B cell (primary cell): Measurements from ENCODE around the gene MCTP1. TPM values are rescaled to one million over a fixed set of nuclear protein-coding genes. Genes with fewer than 3 reads are reported as not detected.
"Not testable (repeated sequence)": the region's sequence is repeated elsewhere in the genome, so short reads cannot be mapped to it uniquely, and the experiment has no call there.

Experiments
- ATAC-seq: fragments of 200-7000 bp; cut with Tn5 transposase; one replicate; pipeline ENCODE4 v1.10.0; 2021; ENCODE audit warnings: low read depth, mild to moderate bottlenecking, moderate number of reproducible peaks, moderate library complexity
- CTCF ChIA-PET: fragments of 350-600 bp; sonication (Branson Sonifier 250); formaldehyde crosslinking; loops from one replicate; lab custom pipeline; 2021; ENCODE audit warnings: antibody characterized with exemption, inconsistent platforms; lab: Charles Lee
- POLR2A ChIA-PET: fragments of 350-600 bp; sonication (Branson Sonifier 250); formaldehyde crosslinking; loops from one replicate; lab custom pipeline; 2021; ENCODE audit warnings: antibody characterized with exemption; lab: Charles Lee
- DNase-seq: peaks from one replicate; pipeline ENCODE4 v3.0.0; 2013
- H2AFZ ChIP-seq: 2 replicates; pipeline ENCODE4 v1.6.1; 2012; ENCODE audit warnings: mild to moderate bottlenecking, low read depth, low read length; ENCODE audit not compliant: insufficient read depth, poor library complexity, severe bottlenecking
- H3K27ac ChIP-seq, 2 donors: 1 replicate in 1 of 2; 2 replicates in 1 of 2; pipeline ENCODE4 v1.5.1; 2012 to 2013; ENCODE audit warnings: low read length in 2 of 2, mild to moderate bottlenecking in 2 of 2, moderate library complexity in 1 of 2
- H3K27me3 ChIP-seq, 4 experiments: fragments of 200-600 bp in 1 of 4; sonication (generic) in 1 of 4; replicated peaks in 1 of 4; 1 replicate in 2 of 4; 2 replicates in 2 of 4; pipeline versions ENCODE4 v1.6.1 to v1.7.0; 2013 to 2016; ENCODE audit warnings: low read length in 3 of 4, mild to moderate bottlenecking in 2 of 4, mixed read lengths in 1 of 4, moderate library complexity in 1 of 4; ENCODE audit not compliant: insufficient read depth in 4 of 4, control insufficient read depth in 3 of 4; ENCODE audit errors: control extremely low read depth in 1 of 4
- H3K36me3 ChIP-seq, 2 experiments: replicated peaks in 1 of 2; 1 replicate in 1 of 2; 2 replicates in 1 of 2; pipeline versions ENCODE4 v1.6.1 to v1.7.1; 2013; ENCODE audit warnings: low read length in 1 of 2; ENCODE audit not compliant: insufficient read depth in 2 of 2, control insufficient read depth in 1 of 2; ENCODE audit errors: control extremely low read depth in 1 of 2, extremely low read depth in 1 of 2
- H3K4me1 ChIP-seq, 2 donors: fragments of 200-600 bp in 1 of 2; sonication (generic) in 1 of 2; 1 replicate in 1 of 2; 2 replicates in 1 of 2; pipeline versions ENCODE4 v1.5.1 to v1.6.1; 2013 to 2017; ENCODE audit warnings: low read length in 2 of 2; ENCODE audit not compliant: control insufficient read depth in 2 of 2, insufficient read depth in 2 of 2
- H3K4me2 ChIP-seq: replicated peaks from 2 replicates; pipeline ENCODE3; 2012; ENCODE audit warnings: mild to moderate bottlenecking, low read depth, low read length; ENCODE audit not compliant: poor library complexity, severe bottlenecking
- H3K4me3 ChIP-seq, 5 experiments: fragments of 200-600 bp in 1 of 5; sonication (generic) in 1 of 5; 1 replicate in 3 of 5; 2 replicates in 2 of 5; pipeline versions ENCODE4 v1.5.1 to v1.7.0; 2011 to 2016; ENCODE audit warnings: low read length in 4 of 5, mild to moderate bottlenecking in 4 of 5, low read depth in 2 of 5, control low read depth in 1 of 5, moderate library complexity in 1 of 5; ENCODE audit not compliant: insufficient read depth in 1 of 5; ENCODE audit errors: control extremely low read depth in 1 of 5, extremely low read depth in 1 of 5
- H3K79me2 ChIP-seq: fragments of 200-600 bp; sonication (generic); one replicate; pipeline ENCODE4 v1.6.0; 2016; ENCODE audit warnings: low read length; ENCODE audit not compliant: control insufficient read depth, insufficient read depth
- H3K9ac ChIP-seq: fragments of 200-600 bp; sonication (generic); 2 replicates; pipeline ENCODE4 v1.6.1; 2017; ENCODE audit warnings: mild to moderate bottlenecking, low read length, moderate library complexity
- H3K9me3 ChIP-seq, 3 donors: one replicate each; pipeline versions ENCODE4 v1.6.1 to v1.7.1; 2013; ENCODE audit warnings: low read length in 2 of 3; ENCODE audit not compliant: control insufficient read depth in 2 of 3, insufficient read depth in 1 of 3; ENCODE audit errors: control extremely low read depth in 1 of 3
- H4K20me1 ChIP-seq: 2 replicates; pipeline ENCODE4 v1.6.0; 2012; ENCODE audit warnings: mild to moderate bottlenecking, low read length; ENCODE audit not compliant: insufficient read depth, control insufficient read depth, poor library complexity, severe bottlenecking
- H3K27ac Mint-ChIP-seq: one replicate; pipeline ENCODE4 v1.8.0; 2021; ENCODE audit warnings: mixed read lengths
- H3K27me3 Mint-ChIP-seq: one replicate; pipeline ENCODE4 v1.8.0; 2021; ENCODE audit warnings: mixed read lengths
- H3K4me1 Mint-ChIP-seq: one replicate; pipeline ENCODE4 v1.8.0; 2021; ENCODE audit warnings: mixed read lengths
- H3K4me3 Mint-ChIP-seq: one replicate; pipeline ENCODE4 v1.8.0; 2021; ENCODE audit warnings: mixed read lengths
- H3K9me3 Mint-ChIP-seq: one replicate; pipeline ENCODE4 v1.8.0; 2022; ENCODE audit warnings: mixed read lengths; ENCODE audit not compliant: insufficient read depth
- CTCF ChIP-seq: fragments of 200-600 bp; IDR thresholded peaks from one replicate; pipeline ENCODE4 v1.8.0; 2022; ENCODE audit warnings: antibody characterized with exemption, mild to moderate bottlenecking
- EZH2 ChIP-seq: IDR thresholded peaks from 2 replicates; pipeline ENCODE4 v1.6.1; 2012; ENCODE audit warnings: borderline replicate concordance, low read depth, mild to moderate bottlenecking, moderate library complexity, low read length; ENCODE audit not compliant: insufficient read depth, poor library complexity, severe bottlenecking
- whole genome bisulfite sequencing: methylation state at CpG from one replicate; pipeline ENCODE4 v1.1.5; 2013; ENCODE audit warnings: missing lambda C conversion rate; ENCODE audit not compliant: insufficient coverage; 5-methylcytosine and 5-hydroxymethylcytosine counted together
- intact Hi-C: fragments of 100-400 bp; cut with micrococcal nuclease; formaldehyde crosslinking; loops from one replicate; pipeline ENCODE4 v1.10.0; 2022
- polyA plus RNA-seq: library from polyadenylated mRNA; depleted of rRNA; stranded (reverse); fragments of >200 nt; gene quantifications from 2 replicates; pipeline ENCODE4 v1.2.3, GENCODE V29; 2012
- total RNA-seq, 2 donors: library from RNA; stranded (reverse); fragments of 120-200 nt in 1 of 2; gene quantifications; 1 replicate in 1 of 2; 2 replicates in 1 of 2; pipeline versions ENCODE4 v1.2.3 to v1.2.4, GENCODE V29; 2013 to 2022

MCTP1 gene
- total and polyA plus RNA-seq, 2 donors (not counting 1 experiment from before 2014, with no cell fraction given) = 0.42 to 2.5 TPM

GRCh38 chr5:95005811-95006210 is 279.1 kb downstream of the MCTP1 start:
- no peaks in the 10 kb centered on the region for H3K27me3 ChIP-seq
- H2AFZ ChIP-seq = no peak overlapping the region
- Mint-ChIP-seq H3K4me3 (no peak overlapping the region), H3K27me3 (no peaks in the 10 kb centered on the region), H3K9me3 (peaks cover 7% of the 10 kb centered on the region), H3K4me1 (no peaks in the 10 kb centered on the region), H3K27ac (no peak overlapping the region)
- no peak for DNase-seq
- ChIA-PET POLR2A (no interaction called here), CTCF (no interaction called here)
- H3K27ac ChIP-seq = no peak overlapping the region
- no peak for ATAC-seq
- no peaks in the 10 kb centered on the region for H4K20me1 ChIP-seq
- H3K4me1 ChIP-seq = no peaks in the 10 kb centered on the region
- no CpG with 5 or more reads among the region's 1 CpG for WGBS
- no peaks in the 10 kb centered on the region for H3K79me2 ChIP-seq
- no peaks in the 10 kb centered on the region for H3K36me3 ChIP-seq
- no peak overlapping the region for H3K4me3 ChIP-seq
- intact Hi-C loops = no loop called here
- peaks cover 0 to 14% (median 8%) of the 10 kb centered on the region in 3 donors for H3K9me3 ChIP-seq
- H3K4me2 ChIP-seq = no peak overlapping the region
- no peak overlapping the region for H3K9ac ChIP-seq
- TF ChIP-seq CTCF (no peak), EZH2 (no peak)

DNA sequence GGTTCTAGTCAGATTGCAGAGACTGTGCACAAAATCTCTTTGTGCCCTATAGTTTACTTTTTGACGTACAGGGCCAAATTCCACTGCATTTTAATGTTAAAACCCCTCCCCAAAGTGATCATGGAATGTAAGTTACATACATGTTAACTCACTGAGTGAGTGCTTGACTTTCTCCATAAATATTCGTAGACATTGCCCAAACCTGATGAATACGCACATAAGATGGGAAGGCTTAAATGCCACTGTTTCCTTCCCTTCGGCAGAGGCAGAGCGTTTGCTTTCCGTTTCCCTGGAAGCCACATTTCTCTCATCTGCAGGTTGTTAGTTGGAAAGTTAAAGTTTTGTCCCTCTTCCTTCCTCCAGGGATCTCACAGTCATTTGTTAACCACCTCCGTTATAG is 286.2 kb downstream of the MCTP1 start:
- Histone ChIP-seq H3K4me3 (no peak overlapping the region), H3K9ac (no peak overlapping the region), H3K4me1 (no peaks in the 10 kb centered on the region), H3K27me3 (no peaks in the 10 kb centered on the region), H3K36me3 (no peaks in the 10 kb centered on the region), H3K9me3 (peaks cover 0 to 4% (median 0%) of the 10 kb centered on the region in 3 donors), H2AFZ (no peak overlapping the region), H3K27ac (no peak overlapping the region), H3K79me2 (no peaks in the 10 kb centered on the region), H3K4me2 (no peak overlapping the region), H4K20me1 (no peaks in the 10 kb centered on the region)
- Mint-ChIP-seq H3K27ac (no peak overlapping the region), H3K4me1 (no peaks in the 10 kb centered on the region), H3K27me3 (no peaks in the 10 kb centered on the region), H3K4me3 (no peak overlapping the region), H3K9me3 (peaks cover under 1% of the 10 kb centered on the region)
- intact Hi-C loops = no loop called here
- TF ChIP-seq EZH2 = no peak
- TF ChIP-seq CTCF = no peak
- WGBS = no CpG with 5 or more reads among the region's 7 CpGs
- ATAC-seq = no peak
- POLR2A ChIA-PET = no interaction called here
- DNase-seq = no peak
- CTCF ChIA-PET = no interaction called here

DNA sequence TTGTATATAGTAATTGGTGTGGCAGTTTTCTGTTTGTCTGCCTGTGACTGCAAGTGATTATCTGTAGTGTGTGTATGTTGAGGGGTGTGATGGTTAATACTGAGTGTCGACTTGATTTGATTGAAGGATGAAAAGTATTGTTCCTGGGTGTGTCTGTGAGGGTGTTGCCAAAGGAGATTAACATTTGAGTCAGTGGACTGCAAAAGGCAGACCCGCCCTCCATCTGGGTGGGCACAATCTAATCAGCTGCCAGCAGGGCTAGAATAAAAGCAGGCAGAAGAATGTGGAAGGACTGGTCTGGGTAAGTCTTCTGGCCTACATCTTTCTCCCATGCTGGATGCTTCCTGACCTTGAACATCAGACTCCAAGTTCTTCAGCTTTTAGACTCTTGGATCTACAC is 290.4 kb downstream of the MCTP1 start:
- H3K27me3 Mint-ChIP-seq, H3K9me3 ChIP-seq, H3K4me1 Mint-ChIP-seq, H3K27me3 ChIP-seq, POLR2A ChIA-PET, H3K9me3 Mint-ChIP-seq, H3K4me2 ChIP-seq, H3K4me3 ChIP-seq, H3K27ac ChIP-seq, H3K4me3 Mint-ChIP-seq, H4K20me1 ChIP-seq, ATAC-seq, H2AFZ ChIP-seq, H3K4me1 ChIP-seq, H3K79me2 ChIP-seq, DNase-seq, H3K27ac Mint-ChIP-seq, CTCF ChIA-PET, H3K9ac ChIP-seq, intact Hi-C loops, H3K36me3 ChIP-seq: not testable (repeated sequence)
- WGBS = 92% methylated on average over 2 of the region's 2 CpGs
